LNCAP (cell line): ENCODE measurements around the gene TRIM50.

Experiments
- CTCF ChIP-seq: fragments of 450-650 bp; IDR thresholded peaks from 2 replicates; pipeline ENCODE4 v1.5.1; 2017; ENCODE audit warnings: mild to moderate bottlenecking

TRIM50 gene

GRCh38 chr7:73364006-73364728 lies 36.3 kb upstream of the TRIM50 start:
- TF ChIP-seq CTCF, result no peak

- no peak for TF ChIP-seq CTCF
These were observed 35.5 kb upstream of the TRIM50 start for GRCh38 chr7:73363225-73364005.

- TF ChIP-seq CTCF, result no peak
These were observed 32.0 kb upstream of the TRIM50 start for GRCh38 chr7:73359746-73360375.

- TF ChIP-seq CTCF, result no peak
These were observed 31.4 kb upstream of the TRIM50 start for GRCh38 chr7:73359306-73359705.

GRCh38 chr7:73358590-73359275 lies 30.9 kb upstream of the TRIM50 start:
- TF ChIP-seq CTCF, result no peak

GRCh38 chr7:73356159-73356558 lies 28.3 kb upstream of the TRIM50 start:
- TF ChIP-seq CTCF, result no peak

GRCh38 chr7:73354821-73355220 lies 26.9 kb upstream of the TRIM50 start:
- TF ChIP-seq CTCF, result no peak
